Ascending aorta (tissue), 2 donors: Measurements from ENCODE around the gene GIGYF1. TPM values are rescaled to one million over a fixed set of nuclear protein-coding genes. Genes with fewer than 3 reads are reported as not detected.
A peak's percentile ranks its signal among the peaks of the same experiment; 100 is the strongest.

Experiments
- DNase-seq, 2 donors: peaks; one replicate each; pipeline ENCODE4 v3.0.0-alpha.2; 2019; ENCODE audit warnings: low spot score in 2 of 2
- H3K27ac ChIP-seq, 2 donors: fragments of 200-600 bp; sonication (generic); one replicate each; pipeline ENCODE4 v1.5.1; 2016 to 2017; ENCODE audit warnings: mild to moderate bottlenecking in 1 of 2
- H3K27me3 ChIP-seq: fragments of 200-600 bp; sonication (generic); one replicate; pipeline ENCODE4 v1.5.1; 2017
- H3K36me3 ChIP-seq, 2 donors: fragments of 200-600 bp; sonication (generic); one replicate each; pipeline ENCODE4 v1.5.1; 2016
- H3K4me1 ChIP-seq, 2 donors: fragments of 200-600 bp; sonication (generic); one replicate each; pipeline ENCODE4 v1.5.1; 2016 to 2017; ENCODE audit warnings: mild to moderate bottlenecking in 1 of 2
- H3K4me3 ChIP-seq, 2 donors: fragments of 200-600 bp; sonication (generic); one replicate each; pipeline ENCODE4 v1.5.1; 2016 to 2017; ENCODE audit warnings: mild to moderate bottlenecking in 1 of 2
- H3K9me3 ChIP-seq, 2 donors: fragments of 200-600 bp; sonication (generic); one replicate each; pipeline ENCODE4 v1.5.1; 2016
- CTCF ChIP-seq, 3 experiments: fragments of 200-600 bp in 2 of 3; fragments of 450-650 bp in 1 of 3; sonication (generic) in 2 of 3; IDR thresholded peaks; one replicate each; pipeline ENCODE4 v1.5.1; 2016 to 2019; ENCODE audit warnings: antibody characterized with exemption in 3 of 3, mild to moderate bottlenecking in 1 of 3, moderate library complexity in 1 of 3
- intact Hi-C: fragments of 100-400 bp; cut with DNase I; formaldehyde crosslinking; loops from one replicate; pipeline ENCODE4 v1.15.1; 2023
- total RNA-seq: library from RNA; depleted of rRNA; stranded (reverse); fragments of >200 nt; gene quantifications from one replicate; pipeline ENCODE4 v1.1.0, GENCODE V29; 2016

Gene GIGYF1
- total RNA-seq: 31.1 TPM

GRCh38 chr7:100694098-100694745 is at the start of gene GIGYF1:
GIGYF1 (minus strand) TSS chr7:100694250; CDS start chr7:100688238, 6,012 bp downstream.
- DNase-seq: peak in 1 of 2 donors; percentile 83

GRCh38 chr7:100739934-100740333 is 45.9 kb upstream of the GIGYF1 start:
- no peaks in the 10 kb centered on the region for H3K9me3 ChIP-seq
- H3K27ac ChIP-seq: no peak overlapping the region
- no peaks in the 10 kb centered on the region for H3K36me3 ChIP-seq
- no peak for DNase-seq
- H3K4me3 ChIP-seq: no peak overlapping the region
- no peaks in the 10 kb centered on the region for H3K27me3 ChIP-seq
- no peak for TF ChIP-seq CTCF (IDR thresholded peaks at IDR 0.05)
- H3K4me1 ChIP-seq: no peaks in the 10 kb centered on the region
- intact Hi-C loops: no loop called here

More at GRCh38 chr7:100694098-100694745, at the start of gene GIGYF1:
- Histone ChIP-seq H3K4me1 (peaks cover 10 to 30% of the 10 kb centered on the region in 2 donors), H3K27me3 (no peaks in the 10 kb centered on the region), H3K36me3 (no peaks in the 10 kb centered on the region), H3K27ac (peak within 1 kb of the TSS; percentile 73 to 81), H3K4me3 (peak within 1 kb of the TSS; percentile 92 to 96), H3K9me3 (no peaks in the 10 kb centered on the region)
- intact Hi-C loops: loop anchor here (1.0 to 10.0 kb wide), 6 partner anchors 11 to 539 kb away; partner anchors contain the start of genes MOSPD3, NYAP1 and TRAPPC14
- no peak for TF ChIP-seq CTCF (IDR thresholded peaks at IDR 0.05)

GRCh38 chr7:100736671-100737070 is 42.6 kb upstream of the GIGYF1 start:
- no peak overlapping the region for H3K27ac ChIP-seq
- H3K4me3 ChIP-seq: no peak overlapping the region
- intact Hi-C loops: no loop called here
- no peaks in the 10 kb centered on the region for H3K9me3 ChIP-seq
- DNase-seq: no peak
- no peaks in the 10 kb centered on the region for H3K36me3 ChIP-seq
- TF ChIP-seq CTCF (IDR thresholded peaks at IDR 0.05): no peak
- no peaks in the 10 kb centered on the region for H3K27me3 ChIP-seq
- no peaks in the 10 kb centered on the region for H3K4me1 ChIP-seq

- Histone ChIP-seq H3K4me3 (no peak overlapping the region), H3K27ac (no peak overlapping the region), H3K36me3 (no peaks in the 10 kb centered on the region), H3K4me1 (no peaks in the 10 kb centered on the region), H3K9me3 (no peaks in the 10 kb centered on the region), H3K27me3 (no peaks in the 10 kb centered on the region)
- DNase-seq: no peak
- intact Hi-C loops: no loop called here
- TF ChIP-seq CTCF (IDR thresholded peaks at IDR 0.05): no peak
Measured at GRCh38 chr7:100735730-100736129, 41.7 kb upstream of the GIGYF1 start.

- no peak for DNase-seq
- H3K36me3 ChIP-seq: no peaks in the 10 kb centered on the region
- H3K27ac ChIP-seq: no peak overlapping the region
- TF ChIP-seq CTCF (IDR thresholded peaks at IDR 0.05): no peak
- intact Hi-C loops: no loop called here
- no peaks in the 10 kb centered on the region for H3K27me3 ChIP-seq
- H3K9me3 ChIP-seq: no peaks in the 10 kb centered on the region
- no peaks in the 10 kb centered on the region for H3K4me1 ChIP-seq
- H3K4me3 ChIP-seq: no peak overlapping the region
Measured at GRCh38 chr7:100731937-100732636, 38.0 kb upstream of the GIGYF1 start.
